Astrocyte (in vitro differentiated cells and primary cell): ENCODE measurements around the gene GCNT2.

Source experiments
- EZH2 ChIP-seq: IDR thresholded peaks from 2 replicates; pipeline ENCODE4 v1.6.1; 2012; ENCODE audit warnings: mild to moderate bottlenecking, low read length, inconsistent platforms; ENCODE audit not compliant: insufficient read depth
- TF ChIP-seq, protein P1 (sequence below): IDR thresholded peaks from 2 replicates; pipeline ENCODE4 v1.5.1; 2011; ENCODE audit warnings: low read depth, mild to moderate bottlenecking, inconsistent platforms, low read length, moderate library complexity; ENCODE audit not compliant: insufficient read depth

GRCh38 chr6:10640412-10640811 lies 119.3 kb downstream of the GCNT2 start:
- TF ChIP-seq, protein P1, sequence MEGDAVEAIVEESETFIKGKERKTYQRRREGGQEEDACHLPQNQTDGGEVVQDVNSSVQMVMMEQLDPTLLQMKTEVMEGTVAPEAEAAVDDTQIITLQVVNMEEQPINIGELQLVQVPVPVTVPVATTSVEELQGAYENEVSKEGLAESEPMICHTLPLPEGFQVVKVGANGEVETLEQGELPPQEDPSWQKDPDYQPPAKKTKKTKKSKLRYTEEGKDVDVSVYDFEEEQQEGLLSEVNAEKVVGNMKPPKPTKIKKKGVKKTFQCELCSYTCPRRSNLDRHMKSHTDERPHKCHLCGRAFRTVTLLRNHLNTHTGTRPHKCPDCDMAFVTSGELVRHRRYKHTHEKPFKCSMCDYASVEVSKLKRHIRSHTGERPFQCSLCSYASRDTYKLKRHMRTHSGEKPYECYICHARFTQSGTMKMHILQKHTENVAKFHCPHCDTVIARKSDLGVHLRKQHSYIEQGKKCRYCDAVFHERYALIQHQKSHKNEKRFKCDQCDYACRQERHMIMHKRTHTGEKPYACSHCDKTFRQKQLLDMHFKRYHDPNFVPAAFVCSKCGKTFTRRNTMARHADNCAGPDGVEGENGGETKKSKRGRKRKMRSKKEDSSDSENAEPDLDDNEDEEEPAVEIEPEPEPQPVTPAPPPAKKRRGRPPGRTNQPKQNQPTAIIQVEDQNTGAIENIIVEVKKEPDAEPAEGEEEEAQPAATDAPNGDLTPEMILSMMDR: no peak
- TF ChIP-seq EZH2: no peak
